ENCODE data around the gene EFCC1.
"Not testable (repeated sequence)": the region's sequence is repeated elsewhere in the genome, so short reads cannot be mapped to it uniquely, and the experiment has no call there.

GRCh38 chr3:129067719-129068118, 66.6 kb downstream of the EFCC1 start:
- TF ChIP-seq CTCF (conservative IDR thresholded peaks at IDR 0.05); EZH2 (IDR thresholded peaks at IDR 0.05; ENCODE audit: low read depth): not testable (repeated sequence)

Data from PC-9 (cell line).